Endothelial cell of umbilical vein (primary cell): Measurements from ENCODE around the gene KRTAP10-12. TPM values are rescaled to one million over a fixed set of nuclear protein-coding genes. Genes with fewer than 3 reads are reported as not detected.

Experiments used
- BruUV-seq: library from RNA; stranded (reverse); fragments of 400-500 nt; replicated peaks from 2 replicates; lab custom pipeline; 2021; lab: Mats Ljungman, UMichigan
- CTCF ChIA-PET: fragments of 300-600, 350-600 bp; sonication (Branson Sonifier 250); formaldehyde crosslinking; loops from one replicate; lab custom pipeline; 2021; ENCODE audit warnings: antibody characterized with exemption, inconsistent platforms; lab: Charles Lee
- POLR2A ChIA-PET: fragments of 300-600, 350-600 bp; sonication (Branson Sonifier 250); formaldehyde crosslinking; loops from one replicate; lab custom pipeline; 2021; ENCODE audit warnings: antibody characterized with exemption, inconsistent platforms; lab: Charles Lee
- DNase-seq: peaks from one replicate; pipeline ENCODE4 v3.0.0-alpha.2; 2011; ENCODE audit warnings: low read depth, low spot score
- FAIRE-seq: peaks from 2 replicates; lab custom pipeline; 2011; peaks lifted over from hg19 to GRCh38; lab: Jason Lieb, UNC
- H2AFZ ChIP-seq: 2 replicates; pipeline ENCODE4 v1.6.0; 2012; ENCODE audit warnings: low read depth, low read length, control low read depth, inconsistent platforms
- H3K27ac ChIP-seq: 2 replicates; pipeline ENCODE4 v1.5.1; 2011; ENCODE audit warnings: low read depth, mild to moderate bottlenecking, control low read depth, low read length, moderate library complexity; ENCODE audit not compliant: insufficient read depth
- H3K27me3 ChIP-seq, 2 experiments: 2 replicates each; pipeline versions ENCODE4 v1.6.0 to v1.6.1; 2011; ENCODE audit warnings: low read length in 2 of 2, mixed read lengths in 1 of 2; ENCODE audit not compliant: control insufficient read depth in 2 of 2, insufficient read depth in 2 of 2
- H3K36me3 ChIP-seq, 2 experiments: 2 replicates in 1 of 2; 3 replicates in 1 of 2; pipeline ENCODE4 v1.5.1; 2011; ENCODE audit warnings: low read length in 2 of 2, mild to moderate bottlenecking in 1 of 2, moderate library complexity in 1 of 2; ENCODE audit not compliant: control insufficient read depth in 2 of 2, insufficient read depth in 2 of 2; ENCODE audit errors: extremely low read depth in 1 of 2
- H3K4me1 ChIP-seq: 3 replicates; pipeline ENCODE4 v1.5.1; 2011; ENCODE audit warnings: mild to moderate bottlenecking, low read length; ENCODE audit not compliant: control insufficient read depth, insufficient read depth; ENCODE audit errors: extremely low read depth
- H3K4me2 ChIP-seq: 2 replicates; pipeline ENCODE4 v1.6.1; 2011; ENCODE audit warnings: low read length, control low read depth, mixed read lengths; ENCODE audit not compliant: insufficient read depth
- H3K4me3 ChIP-seq, 3 experiments: fragments of 200-600 bp in 1 of 3; sonication (generic), shearing (Covaris generic) in 1 of 3; replicated peaks in 1 of 3; 2 replicates each; pipeline ENCODE4 v1.5.1; 2011 to 2016; ENCODE audit warnings: control low read depth in 3 of 3, low read length in 3 of 3, mild to moderate bottlenecking in 2 of 3, inconsistent platforms in 1 of 3, low read depth in 1 of 3, moderate library complexity in 1 of 3; ENCODE audit not compliant: insufficient read depth in 1 of 3
- H3K79me2 ChIP-seq: 2 replicates; pipeline ENCODE4 v1.6.0; 2012; ENCODE audit warnings: low read length, inconsistent platforms; ENCODE audit not compliant: control insufficient read depth, insufficient read depth
- H3K9ac ChIP-seq: replicated peaks from 2 replicates; pipeline ENCODE3; 2011; ENCODE audit warnings: low read length, control low read depth; ENCODE audit not compliant: insufficient read depth; ENCODE audit errors: extremely low read depth
- H3K9me1 ChIP-seq: replicated peaks from 3 replicates; pipeline ENCODE4 v1.6.0; 2011; ENCODE audit warnings: mild to moderate bottlenecking, low read length; ENCODE audit not compliant: control insufficient read depth, insufficient read depth; ENCODE audit errors: extremely low read depth
- H3K9me3 ChIP-seq: replicated peaks from 2 replicates; pipeline ENCODE4 v1.5.1; 2012; ENCODE audit warnings: low read length, inconsistent platforms; ENCODE audit not compliant: control insufficient read depth, insufficient read depth
- H4K20me1 ChIP-seq: replicated peaks from 2 replicates; pipeline ENCODE3; 2011; ENCODE audit warnings: mild to moderate bottlenecking, low read length; ENCODE audit not compliant: control insufficient read depth, insufficient read depth; ENCODE audit errors: extremely low read depth
- CTCF ChIP-seq, 2 donors: IDR thresholded peaks; 1 replicate in 1 of 2; 2 replicates in 1 of 2; pipeline ENCODE4 v1.5.1; 2011; ENCODE audit warnings: low read length in 2 of 2, mild to moderate bottlenecking in 2 of 2, moderate library complexity in 2 of 2, control low read depth in 1 of 2, inconsistent platforms in 1 of 2, low read depth in 1 of 2; ENCODE audit not compliant: insufficient read depth in 1 of 2; ENCODE audit errors: extremely low read depth in 1 of 2
- EZH2 ChIP-seq: IDR thresholded peaks from 2 replicates; pipeline ENCODE4 v1.6.1; 2012; ENCODE audit warnings: borderline replicate concordance, low read depth, mild to moderate bottlenecking, moderate library complexity, low read length, inconsistent platforms; ENCODE audit not compliant: severe bottlenecking
- FOS ChIP-seq: IDR thresholded peaks from 2 replicates; pipeline ENCODE4 v1.6.1; 2011; ENCODE audit warnings: mild to moderate bottlenecking, low read length, moderate library complexity, borderline replicate concordance; ENCODE audit not compliant: insufficient read depth
- GATA2 ChIP-seq: IDR thresholded peaks from 2 replicates; pipeline ENCODE4 v1.7.0; 2011; ENCODE audit warnings: low read depth, mild to moderate bottlenecking, moderate library complexity, mixed read lengths, low read length; ENCODE audit not compliant: insufficient read length, insufficient read depth
- JUN ChIP-seq: IDR thresholded peaks from 2 replicates; pipeline ENCODE4 v1.6.1; 2011; ENCODE audit warnings: borderline replicate concordance, low read depth; ENCODE audit not compliant: insufficient read length, insufficient read depth
- MAX ChIP-seq: IDR thresholded peaks from 2 replicates; pipeline ENCODE4 v1.6.1; 2011; ENCODE audit not compliant: insufficient read depth, insufficient read length
- MYC ChIP-seq: IDR thresholded peaks from one replicate; pipeline ENCODE4 v1.6.1; 2011; ENCODE audit warnings: mild to moderate bottlenecking, low read depth, low read length
- POLR2A ChIP-seq: IDR thresholded peaks from 2 replicates; pipeline ENCODE4 v1.6.1; 2012; ENCODE audit warnings: low read depth, mild to moderate bottlenecking, control low read depth, low read length
- POLR2AphosphoS5 ChIP-seq: IDR thresholded peaks from 2 replicates; pipeline ENCODE4 v1.6.1; 2012; ENCODE audit warnings: low read depth, mild to moderate bottlenecking, control low read depth, low read length, moderate library complexity; ENCODE audit not compliant: insufficient read depth
- dilution Hi-C: fragments of 300-500 bp; cut with MboI; formaldehyde crosslinking; loops from one replicate; pipeline ENCODE4 v1.15.0; 2019; ENCODE audit warnings: low sequenced_read_pairs; ENCODE audit not compliant: extremely low pct_ligation_motif_present
- intact Hi-C: fragments of 100-400 bp; cut with micrococcal nuclease; formaldehyde crosslinking; loops from one replicate; pipeline ENCODE4 v1.10.0; 2022
- polyA plus RNA-seq, 4 experiments: library from polyadenylated mRNA; depleted of rRNA in 3 of 4; stranded (reverse) in 3 of 4; unstranded in 1 of 4; fragments of >200 nt; gene quantifications; 2 replicates each; pipeline versions ENCODE4 v1.2.1 to v1.2.3, GENCODE V29; 2011 to 2012; ENCODE audit warnings: missing spikeins in 1 of 4
- total RNA-seq: library from RNA; stranded (reverse); gene quantifications from 2 replicates; pipeline ENCODE4 v1.2.3, GENCODE V29; 2021

KRTAP10-12 gene
- total and polyA plus RNA-seq, 2 donors (not counting 3 experiments of a cell fraction or from before 2014, with no cell fraction given): not detected

- DNase-seq: no peak
- Histone ChIP-seq H3K9me3 (no peaks in the 10 kb centered on the region), H3K27me3 (peaks cover 42 to 76% of the 10 kb centered on the region in 2 experiments), H3K27ac (no peak overlapping the region), H3K9me1 (no peaks in the 10 kb centered on the region), H3K4me2 (no peak overlapping the region), H3K9ac (no peak overlapping the region), H2AFZ (no peak overlapping the region), H3K4me3 (no peak overlapping the region), H3K79me2 (no peaks in the 10 kb centered on the region), H3K36me3 (no peaks in the 10 kb centered on the region), H3K4me1 (no peaks in the 10 kb centered on the region), H4K20me1 (no peaks in the 10 kb centered on the region)
- FAIRE-seq: no peak
- ChIA-PET POLR2A (no interaction called here), CTCF (interaction anchor here (1.2 kb wide), 1 partner anchor 23 kb away, joined by 4 read pairs; no protein-coding TSS in a partner anchor)
- dilution Hi-C loops: no loop called here
- intact Hi-C loops: no loop called here
- TF ChIP-seq JUN: no peak
- TF ChIP-seq EZH2: no peak
- no peak for TF ChIP-seq MYC
- TF ChIP-seq GATA2: no peak
- TF ChIP-seq MAX: no peak
- no peak for TF ChIP-seq POLR2AphosphoS5
- TF ChIP-seq FOS: no peak
- no peak for TF ChIP-seq POLR2A
- no TSS peak for BruUV-seq
These were observed 23.2 kb downstream of the KRTAP10-12 start for GRCh38 chr21:44720170-44720569.

GRCh38 chr21:44722731-44723130, 25.8 kb downstream of the KRTAP10-12 start:
- CTCF ChIA-PET: no interaction called here
- POLR2A ChIA-PET: no interaction called here

More at GRCh38 chr21:44722731-44723130, 25.8 kb downstream of the KRTAP10-12 start:
- no TSS peak for BruUV-seq
- dilution Hi-C loops (no loop called here), intact Hi-C loops (no loop called here)
- H2AFZ ChIP-seq: no peak overlapping the region
- FAIRE-seq: no peak
- no peaks in the 10 kb centered on the region for H3K4me1 ChIP-seq
- H3K27ac ChIP-seq: no peak overlapping the region
- H3K27me3 ChIP-seq: peaks cover 44 to 65% of the 10 kb centered on the region in 2 experiments
- no peaks in the 10 kb centered on the region for H3K36me3 ChIP-seq
- H4K20me1 ChIP-seq: no peaks in the 10 kb centered on the region
- H3K9me3 ChIP-seq: no peaks in the 10 kb centered on the region
- H3K4me2 ChIP-seq: no peak overlapping the region
- DNase-seq: no peak
- no peak overlapping the region for H3K9ac ChIP-seq
- TF ChIP-seq EZH2 (no peak), FOS (no peak), GATA2 (no peak), MAX (no peak), POLR2A (no peak), CTCF (IDR thresholded peaks at IDR 0.05; ENCODE audit: extremely low read depth in 1 of 2, insufficient read depth in 1 of 2, low read depth in 1 of 2, low read length in 2 of 2) (no peak), JUN (no peak), POLR2AphosphoS5 (no peak), MYC (no peak)
- H3K4me3 ChIP-seq: no peak overlapping the region
- H3K9me1 ChIP-seq: no peaks in the 10 kb centered on the region
- no peaks in the 10 kb centered on the region for H3K79me2 ChIP-seq
